ENCODE data around the gene FAF1. TPM values are rescaled to one million over a fixed set of nuclear protein-coding genes. Genes with fewer than 3 reads are reported as not detected.

The FAF1 gene
- total RNA-seq, 4 donors from 2014 or later: 25.1 to 74.6 (median 37.2) TPM

- no peaks in the 10 kb centered on the region for H3K36me3 ChIP-seq
- DNase-seq: no peak
- no peak overlapping the region for H3K27ac ChIP-seq
- no peaks in the 10 kb centered on the region for H3K4me1 ChIP-seq
- 74 to 80% methylated on average over 4 of the region's 4 CpGs for WGBS, 2 donors (ENCODE audit: low coverage in 1 of 2)
- no peak overlapping the region for H3K4me3 ChIP-seq
- in situ Hi-C loops (cut with MboI; ENCODE audit: low pct_ligation_motif_present in 1 of 4, low pct_unique_long_range_greater_than_20kb in 1 of 4, low sequenced_read_pairs in 3 of 4) (no loop called here), intact Hi-C loops (cut with DNase I; ENCODE audit: low total_unique reads) (no loop called here)
- H3K27me3 ChIP-seq: no peaks in the 10 kb centered on the region
- H3K9me3 ChIP-seq: no peaks in the 10 kb centered on the region
- no peak for TF ChIP-seq POLR2AphosphoS5 (IDR thresholded peaks at IDR 0.05)
- TF ChIP-seq CTCF (IDR thresholded peaks at IDR 0.05): no peak
- no peak for TF ChIP-seq EP300 (IDR thresholded peaks at IDR 0.05; ENCODE audit: low read depth)
- TF ChIP-seq POLR2A (IDR thresholded peaks at IDR 0.05): no peak
Observed at GRCh38 chr1:50994997-50995396, 34.9 kb upstream of the FAF1 start.

GRCh38 chr1:50993645-50994044, 33.6 kb upstream of the FAF1 start:
- in situ Hi-C loops (cut with MboI; ENCODE audit: low pct_ligation_motif_present in 1 of 4, low pct_unique_long_range_greater_than_20kb in 1 of 4, low sequenced_read_pairs in 3 of 4): no loop called here
- no peaks in the 10 kb centered on the region for H3K27me3 ChIP-seq
- no peak overlapping the region for H3K4me3 ChIP-seq
- H3K9me3 ChIP-seq: no peaks in the 10 kb centered on the region
- WGBS, 2 donors (ENCODE audit: low coverage in 1 of 2): 94 to 97% methylated on average over 3 of the region's 3 CpGs
- H3K4me1 ChIP-seq: no peaks in the 10 kb centered on the region
- intact Hi-C loops (cut with DNase I; ENCODE audit: low total_unique reads): no loop called here
- no peak overlapping the region for H3K27ac ChIP-seq
- TF ChIP-seq POLR2AphosphoS5 (IDR thresholded peaks at IDR 0.05) (no peak), POLR2A (IDR thresholded peaks at IDR 0.05) (no peak), CTCF (IDR thresholded peaks at IDR 0.05) (no peak)
- H3K36me3 ChIP-seq: no peaks in the 10 kb centered on the region
- no peak for DNase-seq

- DNase-seq: no peak
- no peak for TF ChIP-seq EP300 (IDR thresholded peaks at IDR 0.05; ENCODE audit: low read depth)
- WGBS, 2 donors (ENCODE audit: low coverage in 1 of 2): 88 to 100% methylated on average over 2 to 3 of the region's 3 CpGs
- in situ Hi-C loops (cut with MboI; ENCODE audit: low pct_ligation_motif_present in 1 of 4, low pct_unique_long_range_greater_than_20kb in 1 of 4, low sequenced_read_pairs in 3 of 4): no loop called here
- intact Hi-C loops (cut with DNase I; ENCODE audit: low total_unique reads): no loop called here
- Histone ChIP-seq H3K4me3 (no peak overlapping the region), H3K27me3 (no peaks in the 10 kb centered on the region), H3K36me3 (no peaks in the 10 kb centered on the region), H3K27ac (no peak overlapping the region), H3K9me3 (no peaks in the 10 kb centered on the region), H3K4me1 (no peaks in the 10 kb centered on the region)
Observed at GRCh38 chr1:50992532-50993318, 32.7 kb upstream of the FAF1 start.

GRCh38 chr1:50989694-50990093, 29.6 kb upstream of the FAF1 start:
- intact Hi-C loops (cut with DNase I; ENCODE audit: low total_unique reads): no loop called here
- no peaks in the 10 kb centered on the region for H3K9me3 ChIP-seq
- H3K27me3 ChIP-seq: peaks cover 5% of the 10 kb centered on the region
- 81 to 92% methylated on average over 2 of the region's 2 CpGs for WGBS, 2 donors (ENCODE audit: low coverage in 1 of 2)
- no peaks in the 10 kb centered on the region for H3K36me3 ChIP-seq
- H3K4me3 ChIP-seq: no peak overlapping the region
- DNase-seq: no peak
- TF ChIP-seq POLR2AphosphoS5 (IDR thresholded peaks at IDR 0.05) (no peak), EP300 (IDR thresholded peaks at IDR 0.05; ENCODE audit: low read depth) (no peak), POLR2A (IDR thresholded peaks at IDR 0.05) (no peak), CTCF (IDR thresholded peaks at IDR 0.05) (no peak)
- no peak overlapping the region for H3K27ac ChIP-seq
- no peaks in the 10 kb centered on the region for H3K4me1 ChIP-seq
- in situ Hi-C loops (cut with MboI; ENCODE audit: low pct_ligation_motif_present in 1 of 4, low pct_unique_long_range_greater_than_20kb in 1 of 4, low sequenced_read_pairs in 3 of 4): no loop called here

GRCh38 chr1:50986653-50987052, 26.6 kb upstream of the FAF1 start:
- no peak for TF ChIP-seq EP300 (IDR thresholded peaks at IDR 0.05; ENCODE audit: low read depth)
- TF ChIP-seq POLR2A (IDR thresholded peaks at IDR 0.05): no peak
- no peak for TF ChIP-seq CTCF (IDR thresholded peaks at IDR 0.05)
- TF ChIP-seq POLR2AphosphoS5 (IDR thresholded peaks at IDR 0.05): no peak
- Histone ChIP-seq H3K36me3 (no peaks in the 10 kb centered on the region), H3K27ac (no peak overlapping the region), H3K4me3 (no peak overlapping the region), H3K4me1 (no peaks in the 10 kb centered on the region), H3K27me3 (peaks cover 6% of the 10 kb centered on the region), H3K9me3 (no peaks in the 10 kb centered on the region)
- intact Hi-C loops (cut with DNase I; ENCODE audit: low total_unique reads) (no loop called here), in situ Hi-C loops (cut with MboI; ENCODE audit: low pct_ligation_motif_present in 1 of 4, low pct_unique_long_range_greater_than_20kb in 1 of 4, low sequenced_read_pairs in 3 of 4) (no loop called here)
- DNase-seq: no peak
- 82 to 87% methylated on average over 4 of the region's 4 CpGs for WGBS, 2 donors (ENCODE audit: low coverage in 1 of 2)

All from transverse colon (tissue), 4 donors.